ENCODE data around the gene RASA1.

RASA1 gene

DNA sequence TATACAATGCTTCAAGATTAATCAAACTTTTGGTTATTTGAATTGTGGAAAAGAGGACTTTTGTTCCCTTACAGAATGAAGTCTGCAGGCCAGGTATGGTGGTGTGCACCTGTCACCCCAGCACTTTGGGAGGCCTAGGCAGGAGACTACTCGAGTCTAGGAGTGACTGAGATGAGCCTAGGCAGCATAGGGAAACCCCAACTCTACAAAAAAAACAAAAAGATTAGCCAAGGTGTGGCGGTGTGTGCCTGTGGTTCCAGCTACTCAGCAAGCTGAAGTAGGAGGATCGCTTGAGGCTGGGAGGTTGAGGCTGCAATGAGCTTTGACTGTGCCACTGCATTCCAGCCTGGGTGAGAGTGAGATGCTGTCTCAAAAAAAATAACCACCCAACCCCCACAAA lies 135.7 kb downstream of the RASA1 start:
- Histone ChIP-seq H3K27me3 (replicated peaks; ENCODE audit: control insufficient read depth, insufficient read depth, low read length) (no peaks in the 10 kb centered on the region), H3K36me3 (ENCODE audit: control insufficient read depth, insufficient read depth, low read length) (peaks cover 14% of the 10 kb centered on the region), H3K4me3 (replicated peaks; ENCODE audit: low read depth, low read length) (no peak overlapping the region)
- TF ChIP-seq, protein P1, sequence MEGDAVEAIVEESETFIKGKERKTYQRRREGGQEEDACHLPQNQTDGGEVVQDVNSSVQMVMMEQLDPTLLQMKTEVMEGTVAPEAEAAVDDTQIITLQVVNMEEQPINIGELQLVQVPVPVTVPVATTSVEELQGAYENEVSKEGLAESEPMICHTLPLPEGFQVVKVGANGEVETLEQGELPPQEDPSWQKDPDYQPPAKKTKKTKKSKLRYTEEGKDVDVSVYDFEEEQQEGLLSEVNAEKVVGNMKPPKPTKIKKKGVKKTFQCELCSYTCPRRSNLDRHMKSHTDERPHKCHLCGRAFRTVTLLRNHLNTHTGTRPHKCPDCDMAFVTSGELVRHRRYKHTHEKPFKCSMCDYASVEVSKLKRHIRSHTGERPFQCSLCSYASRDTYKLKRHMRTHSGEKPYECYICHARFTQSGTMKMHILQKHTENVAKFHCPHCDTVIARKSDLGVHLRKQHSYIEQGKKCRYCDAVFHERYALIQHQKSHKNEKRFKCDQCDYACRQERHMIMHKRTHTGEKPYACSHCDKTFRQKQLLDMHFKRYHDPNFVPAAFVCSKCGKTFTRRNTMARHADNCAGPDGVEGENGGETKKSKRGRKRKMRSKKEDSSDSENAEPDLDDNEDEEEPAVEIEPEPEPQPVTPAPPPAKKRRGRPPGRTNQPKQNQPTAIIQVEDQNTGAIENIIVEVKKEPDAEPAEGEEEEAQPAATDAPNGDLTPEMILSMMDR (IDR thresholded peaks at IDR 0.05; ENCODE audit: insufficient read depth, low read length, poor library complexity, severe bottlenecking), result no peak
- DNase-seq (ENCODE audit: extremely low read depth, insufficient read length), result no peak

DNA sequence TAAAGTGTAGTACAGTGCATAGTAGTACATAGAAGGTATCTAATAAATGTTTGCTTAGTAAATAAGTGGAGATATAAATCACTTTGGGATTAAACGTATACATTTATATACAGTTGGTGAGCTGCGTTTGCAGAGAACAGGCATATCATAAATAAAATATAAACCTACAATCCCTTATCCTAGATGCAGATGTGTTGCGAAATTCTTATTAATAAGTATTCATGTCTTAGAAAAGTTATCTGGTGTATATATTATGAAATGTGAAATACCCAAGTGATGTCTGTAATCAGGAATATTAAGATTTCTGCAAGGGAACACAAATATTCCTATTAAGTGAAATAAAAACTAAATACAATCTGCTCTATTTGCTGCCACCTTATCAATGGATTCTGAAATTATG lies 136.2 kb downstream of the RASA1 start:
- no peak for DNase-seq (ENCODE audit: extremely low read depth, insufficient read length)
- TF ChIP-seq, protein P1 (IDR thresholded peaks at IDR 0.05; ENCODE audit: insufficient read depth, low read length, poor library complexity, severe bottlenecking), result no peak
- Histone ChIP-seq H3K4me3 (replicated peaks; ENCODE audit: low read depth, low read length) (no peak overlapping the region), H3K36me3 (ENCODE audit: control insufficient read depth, insufficient read depth, low read length) (peaks cover 14% of the 10 kb centered on the region), H3K27me3 (replicated peaks; ENCODE audit: control insufficient read depth, insufficient read depth, low read length) (no peaks in the 10 kb centered on the region)

DNA sequence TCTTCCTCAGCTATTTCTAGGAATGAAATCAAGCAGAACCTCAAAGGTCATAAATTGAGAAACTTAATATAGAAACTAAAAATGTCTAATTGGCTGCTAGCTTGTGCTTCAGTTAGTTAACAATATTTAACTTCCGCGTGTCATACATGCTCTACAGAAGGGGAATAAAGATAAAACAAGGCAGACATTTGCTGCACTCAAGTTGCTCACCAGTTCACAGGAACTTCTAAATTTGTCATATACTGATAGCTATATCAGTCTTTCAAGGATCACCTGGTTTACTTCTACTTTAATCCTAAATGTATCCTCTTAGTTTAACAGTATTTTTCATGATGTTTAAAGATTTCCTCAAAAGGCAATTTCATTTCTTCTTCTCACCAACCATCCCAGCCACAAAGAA lies 136.7 kb downstream of the RASA1 start:
- no peaks in the 10 kb centered on the region for H3K27me3 ChIP-seq (replicated peaks; ENCODE audit: control insufficient read depth, insufficient read depth, low read length)
- TF ChIP-seq, protein P1 (IDR thresholded peaks at IDR 0.05; ENCODE audit: insufficient read depth, low read length, poor library complexity, severe bottlenecking), result no peak
- H3K36me3 ChIP-seq (ENCODE audit: control insufficient read depth, insufficient read depth, low read length), result peaks cover 12% of the 10 kb centered on the region
- no peak for DNase-seq (ENCODE audit: extremely low read depth, insufficient read length)
- no peak overlapping the region for H3K4me3 ChIP-seq (replicated peaks; ENCODE audit: low read depth, low read length)

DNA sequence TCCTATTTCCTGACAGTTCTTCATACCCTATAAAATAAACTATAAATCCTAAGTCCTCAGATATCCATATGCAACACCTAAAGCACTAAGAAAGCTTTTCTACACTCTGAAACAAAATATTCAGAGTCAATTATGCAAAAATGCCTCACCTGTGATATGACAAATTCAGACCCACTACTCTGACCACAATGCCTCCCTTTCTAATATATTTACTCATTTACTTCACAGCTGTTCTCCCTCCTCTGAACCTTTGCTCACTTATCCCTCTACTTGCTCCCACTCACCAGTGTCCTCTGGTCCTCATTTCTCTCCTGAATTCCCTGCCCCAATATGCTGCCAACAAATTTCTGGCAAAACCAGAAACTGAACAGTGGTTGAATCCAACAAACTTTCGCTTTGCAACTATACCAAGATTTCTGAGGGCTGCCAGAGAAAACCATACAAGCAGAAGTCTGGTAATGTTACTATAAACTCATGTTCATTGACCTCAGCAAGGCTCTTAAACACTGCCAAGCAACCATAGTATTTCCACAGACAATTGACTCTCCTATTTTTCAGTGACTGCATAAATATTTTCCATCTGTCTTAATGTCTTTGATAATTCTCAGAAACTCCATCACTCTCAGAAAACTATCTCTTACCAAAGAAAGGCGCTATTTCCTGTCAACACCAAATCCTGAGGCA lies 137.9 kb downstream of the RASA1 start:
- DNase-seq (ENCODE audit: extremely low read depth, insufficient read length), result no peak
- no peak overlapping the region for H3K4me3 ChIP-seq (replicated peaks; ENCODE audit: low read depth, low read length)
- peaks cover 12% of the 10 kb centered on the region for H3K36me3 ChIP-seq (ENCODE audit: control insufficient read depth, insufficient read depth, low read length)
- H3K27me3 ChIP-seq (replicated peaks; ENCODE audit: control insufficient read depth, insufficient read depth, low read length), result no peaks in the 10 kb centered on the region
- TF ChIP-seq, protein P1 (IDR thresholded peaks at IDR 0.05; ENCODE audit: insufficient read depth, low read length, poor library complexity, severe bottlenecking), result no peak

DNA sequence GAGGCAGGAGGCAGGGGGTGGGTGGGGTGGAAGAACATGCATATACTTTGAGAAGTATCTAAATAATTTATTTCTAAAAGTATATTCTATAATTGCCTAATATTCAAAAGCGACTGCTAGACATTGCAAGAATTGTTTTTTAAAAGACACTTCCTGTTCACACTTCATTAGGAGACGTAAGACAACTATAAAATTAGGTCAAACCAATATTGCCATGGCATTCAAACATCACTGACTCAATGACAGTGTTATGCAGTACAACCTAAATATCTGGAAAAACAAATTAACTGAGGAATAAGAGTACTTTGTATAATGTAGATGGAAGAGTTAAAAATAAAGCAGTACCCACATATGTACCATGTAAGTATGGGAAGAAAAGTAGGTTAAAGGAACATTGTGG lies 140.5 kb downstream of the RASA1 start:
- Histone ChIP-seq H3K36me3 (ENCODE audit: control insufficient read depth, insufficient read depth, low read length) (peaks cover 7% of the 10 kb centered on the region), H3K4me3 (replicated peaks; ENCODE audit: low read depth, low read length) (no peak overlapping the region), H3K27me3 (replicated peaks; ENCODE audit: control insufficient read depth, insufficient read depth, low read length) (no peaks in the 10 kb centered on the region)
- no peak for DNase-seq (ENCODE audit: extremely low read depth, insufficient read length)
- TF ChIP-seq, protein P1 (IDR thresholded peaks at IDR 0.05; ENCODE audit: insufficient read depth, low read length, poor library complexity, severe bottlenecking), result no peak

DNA sequence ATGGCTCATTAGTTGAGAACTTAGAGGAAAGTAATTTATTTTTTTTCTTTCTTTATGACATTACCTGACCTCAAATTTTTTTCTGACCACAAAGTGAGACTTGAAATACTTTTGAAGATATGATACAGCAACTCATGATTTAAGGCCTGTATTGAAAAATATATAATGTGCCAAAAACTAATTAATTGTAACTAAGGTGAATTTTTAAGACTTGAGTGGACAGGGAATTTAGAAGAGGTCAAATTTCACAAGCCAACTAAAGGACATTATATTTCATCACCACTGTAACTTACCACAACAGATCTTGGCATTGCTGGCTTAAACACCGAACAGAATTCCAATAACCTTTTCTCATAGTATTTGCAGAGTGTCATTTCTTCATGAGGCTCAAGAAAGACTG lies 143.2 kb downstream of the RASA1 start:
- no peak for DNase-seq (ENCODE audit: extremely low read depth, insufficient read length)
- no peaks in the 10 kb centered on the region for H3K27me3 ChIP-seq (replicated peaks; ENCODE audit: control insufficient read depth, insufficient read depth, low read length)
- peaks cover 2% of the 10 kb centered on the region for H3K36me3 ChIP-seq (ENCODE audit: control insufficient read depth, insufficient read depth, low read length)
- TF ChIP-seq, protein P1 (IDR thresholded peaks at IDR 0.05; ENCODE audit: insufficient read depth, low read length, poor library complexity, severe bottlenecking), result no peak
- peak overlapping the region; percentile 90 for H3K4me3 ChIP-seq (replicated peaks; ENCODE audit: low read depth, low read length)

Data from GM06990 (cell line).